GM12873 (cell line): ENCODE measurements around the gene DNAH10.

ENCODE experiments used
- CTCF ChIP-seq: IDR thresholded peaks from 2 replicates; pipeline ENCODE4 v1.5.1; 2012; ENCODE audit warnings: low read depth, mild to moderate bottlenecking, moderate library complexity, low read length, control low read depth; ENCODE audit not compliant: insufficient read depth; ENCODE audit errors: missing control alignments

Gene DNAH10

GRCh38 chr12:123898673-123899072 lies 136.6 kb downstream of the DNAH10 start:
- no peak for TF ChIP-seq CTCF

- no peak for TF ChIP-seq CTCF
Measured at GRCh38 chr12:123899368-123899767, 137.3 kb downstream of the DNAH10 start.

- TF ChIP-seq CTCF = no peak
Measured at GRCh38 chr12:123900871-123901376, 138.8 kb downstream of the DNAH10 start.

GRCh38 chr12:123902821-123903220 lies 140.7 kb downstream of the DNAH10 start:
- TF ChIP-seq CTCF = no peak

GRCh38 chr12:123903301-123904065 lies 141.4 kb downstream of the DNAH10 start:
- no peak for TF ChIP-seq CTCF

GRCh38 chr12:123905319-123905925 lies 143.3 kb downstream of the DNAH10 start:
- peak; percentile 71 for TF ChIP-seq CTCF

GRCh38 chr12:123906711-123907420 lies 144.8 kb downstream of the DNAH10 start:
- TF ChIP-seq CTCF = no peak
